Measurements from ENCODE around the gene HBA1. TPM values are rescaled to one million over a fixed set of nuclear protein-coding genes. Genes with fewer than 3 reads are reported as not detected.
"Not testable (repeated sequence)": the region's sequence is repeated elsewhere in the genome, so short reads cannot be mapped to it uniquely, and the experiment has no call there.

The HBA1 gene
- total RNA-seq: 10 to 100 TPM in 1 of 2 donors, 1 to 10 TPM in 1; 7.4 to 50.3 TPM

- peaks cover 59% of the 10 kb centered on the region for H3K27me3 ChIP-seq
- DNase-seq; H3K9me3 ChIP-seq; H3K9ac ChIP-seq (ENCODE audit: low read depth in 2 of 2, low read length in 2 of 2); H3K36me3 ChIP-seq; intact Hi-C loops (cut with DNase I); H3K27ac ChIP-seq; H3K4me3 ChIP-seq: not testable (repeated sequence)
- peaks cover 11% of the 10 kb centered on the region for H3K4me1 ChIP-seq
These were observed at the start of gene HBA1 for GRCh38 chr16:176477-177382. Gene HBA1, plus strand, starts transcription at chr16:176680. Its CDS starts 37 bp downstream, at chr16:176717.

- intact Hi-C loops (cut with DNase I): no loop called here
- no peak for TF ChIP-seq CTCF (IDR thresholded peaks at IDR 0.05)
- DNase-seq: no peak
- no peak overlapping the region for H3K9ac ChIP-seq (ENCODE audit: low read depth in 2 of 2, low read length in 2 of 2)
- H3K27ac ChIP-seq: no peak overlapping the region
- H3K4me3 ChIP-seq: no peak overlapping the region
- no peaks in the 10 kb centered on the region for H3K36me3 ChIP-seq
- H3K4me1 ChIP-seq: no peaks in the 10 kb centered on the region
- no peaks in the 10 kb centered on the region for H3K9me3 ChIP-seq
- H3K27me3 ChIP-seq: no peaks in the 10 kb centered on the region
These were observed 47.4 kb upstream of the HBA1 start for GRCh38 chr16:129075-129474.

- Histone ChIP-seq H3K36me3 (no peaks in the 10 kb centered on the region), H3K27me3 (no peaks in the 10 kb centered on the region), H3K4me3 (no peak overlapping the region), H3K9ac (ENCODE audit: low read depth in 2 of 2, low read length in 2 of 2) (no peak overlapping the region), H3K4me1 (no peaks in the 10 kb centered on the region), H3K27ac (no peak overlapping the region), H3K9me3 (no peaks in the 10 kb centered on the region)
- no peak for DNase-seq
- intact Hi-C loops (cut with DNase I): no loop called here
- no peak for TF ChIP-seq CTCF (IDR thresholded peaks at IDR 0.05)
These were observed 45.8 kb upstream of the HBA1 start for GRCh38 chr16:130533-131173.

- H3K27me3 ChIP-seq: no peaks in the 10 kb centered on the region
- no peak for TF ChIP-seq CTCF (IDR thresholded peaks at IDR 0.05)
- H3K9ac ChIP-seq (ENCODE audit: low read depth in 2 of 2, low read length in 2 of 2): no peak overlapping the region
- no peak overlapping the region for H3K27ac ChIP-seq
- H3K9me3 ChIP-seq: no peaks in the 10 kb centered on the region
- intact Hi-C loops (cut with DNase I): no loop called here
- H3K36me3 ChIP-seq: no peaks in the 10 kb centered on the region
- no peaks in the 10 kb centered on the region for H3K4me1 ChIP-seq
- no peak overlapping the region for H3K4me3 ChIP-seq
- DNase-seq: no peak
These were observed 44.4 kb upstream of the HBA1 start for GRCh38 chr16:132120-132519.

GRCh38 chr16:133716-134115, 42.8 kb upstream of the HBA1 start:
- no peaks in the 10 kb centered on the region for H3K36me3 ChIP-seq
- H3K9ac ChIP-seq (ENCODE audit: low read depth in 2 of 2, low read length in 2 of 2): no peak overlapping the region
- H3K4me1 ChIP-seq: no peaks in the 10 kb centered on the region
- no peak for TF ChIP-seq CTCF (IDR thresholded peaks at IDR 0.05)
- H3K4me3 ChIP-seq: no peak overlapping the region
- H3K27ac ChIP-seq: no peak overlapping the region
- no peaks in the 10 kb centered on the region for H3K27me3 ChIP-seq
- no peak for DNase-seq
- H3K9me3 ChIP-seq: no peaks in the 10 kb centered on the region
- intact Hi-C loops (cut with DNase I): no loop called here

- intact Hi-C loops (cut with DNase I): no loop called here
- H3K27me3 ChIP-seq: no peaks in the 10 kb centered on the region
- no peak for DNase-seq
- no peak overlapping the region for H3K27ac ChIP-seq
- no peaks in the 10 kb centered on the region for H3K36me3 ChIP-seq
- H3K9me3 ChIP-seq: no peaks in the 10 kb centered on the region
- peak overlapping the region; percentile 52 for H3K4me3 ChIP-seq
- H3K9ac ChIP-seq (ENCODE audit: low read depth in 2 of 2, low read length in 2 of 2): peak overlapping the region; percentile 69 to 71
- no peak for TF ChIP-seq CTCF (IDR thresholded peaks at IDR 0.05)
- no peaks in the 10 kb centered on the region for H3K4me1 ChIP-seq
These were observed 38.4 kb upstream of the HBA1 start for GRCh38 chr16:138049-138417.

Data from colonic mucosa (tissue), 4 donors.